Measurements from ENCODE around the gene MYH14. TPM values are rescaled to one million over a fixed set of nuclear protein-coding genes. Genes with fewer than 3 reads are reported as not detected.

Gene MYH14
- total RNA-seq (2022; extraction: Qiagen RNA extraction; ENCODE audit: low read depth) = 4.9 to 6.7 TPM (median 6.3 TPM) in 5 replicates

DNA sequence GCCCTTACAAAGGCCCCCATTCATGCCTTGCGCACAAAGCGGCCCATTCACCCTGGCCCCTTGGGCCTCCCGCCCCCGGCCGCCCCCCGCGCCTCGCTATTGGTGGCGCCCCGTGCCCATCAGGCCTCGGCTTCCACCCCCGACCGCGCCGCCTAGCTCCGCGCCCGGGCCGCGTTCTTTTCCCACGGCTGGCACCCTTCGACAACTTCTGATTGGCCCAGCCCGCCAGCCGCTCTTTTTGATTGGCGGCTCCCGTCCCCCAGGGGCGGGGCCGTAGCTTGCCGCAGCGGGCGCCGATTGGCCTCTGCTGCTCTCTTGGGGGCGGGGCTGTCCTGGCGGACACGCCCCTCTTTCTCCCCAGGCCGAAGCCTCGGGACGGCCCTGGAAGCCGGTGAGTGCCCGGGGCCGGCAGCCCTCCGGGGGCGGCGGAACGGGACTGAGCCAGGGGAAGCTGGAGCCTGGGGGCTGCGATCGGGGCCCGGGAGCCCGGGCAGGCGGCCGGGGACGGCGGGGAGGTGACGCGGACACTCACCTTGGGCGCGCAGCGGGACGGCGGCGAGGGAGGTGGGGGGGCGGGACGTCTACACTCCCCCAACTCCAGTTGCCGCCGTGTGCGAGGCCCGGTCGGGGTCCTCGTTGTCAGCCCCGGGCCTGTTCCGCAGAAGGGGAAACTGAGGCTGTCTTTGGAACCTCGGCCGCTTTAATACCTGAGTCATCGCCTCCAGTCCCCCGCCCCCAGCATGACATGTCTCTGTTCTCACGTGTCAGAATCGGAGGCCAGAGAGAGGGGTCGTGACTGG is at the start of gene MYH14:
Gene MYH14, plus strand, starts transcription at position 342 of the 800 bp plus-strand sequence. CDS start 6,744 bp downstream, outside the sequence.

DNA sequence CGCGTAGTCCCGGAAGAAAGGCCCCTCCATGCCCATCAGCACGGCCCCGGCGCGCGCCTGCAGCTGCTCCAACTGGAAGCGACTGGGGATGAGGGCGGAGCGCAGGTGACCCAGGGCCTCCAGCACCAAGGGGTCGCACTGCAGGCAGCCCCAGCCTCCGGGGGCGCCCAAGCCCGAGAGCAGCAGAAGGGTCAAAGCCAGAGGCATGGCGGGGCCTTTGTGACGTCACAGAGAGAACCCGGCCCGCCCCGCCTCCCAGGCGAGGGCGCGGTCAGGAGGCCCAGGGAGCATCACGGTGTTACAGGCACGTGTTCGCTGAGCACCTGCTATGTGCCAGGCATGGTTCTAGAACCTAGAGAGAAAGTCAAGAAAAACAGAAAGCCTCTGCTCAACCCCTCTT is 40.4 kb upstream of the MYH14 start, which contains the start of gene IZUMO2:
Gene IZUMO2, minus strand, starts transcription at position 294 of the 400 bp plus-strand sequence. Its CDS starts 87 bp downstream, at position 207.

DNA sequence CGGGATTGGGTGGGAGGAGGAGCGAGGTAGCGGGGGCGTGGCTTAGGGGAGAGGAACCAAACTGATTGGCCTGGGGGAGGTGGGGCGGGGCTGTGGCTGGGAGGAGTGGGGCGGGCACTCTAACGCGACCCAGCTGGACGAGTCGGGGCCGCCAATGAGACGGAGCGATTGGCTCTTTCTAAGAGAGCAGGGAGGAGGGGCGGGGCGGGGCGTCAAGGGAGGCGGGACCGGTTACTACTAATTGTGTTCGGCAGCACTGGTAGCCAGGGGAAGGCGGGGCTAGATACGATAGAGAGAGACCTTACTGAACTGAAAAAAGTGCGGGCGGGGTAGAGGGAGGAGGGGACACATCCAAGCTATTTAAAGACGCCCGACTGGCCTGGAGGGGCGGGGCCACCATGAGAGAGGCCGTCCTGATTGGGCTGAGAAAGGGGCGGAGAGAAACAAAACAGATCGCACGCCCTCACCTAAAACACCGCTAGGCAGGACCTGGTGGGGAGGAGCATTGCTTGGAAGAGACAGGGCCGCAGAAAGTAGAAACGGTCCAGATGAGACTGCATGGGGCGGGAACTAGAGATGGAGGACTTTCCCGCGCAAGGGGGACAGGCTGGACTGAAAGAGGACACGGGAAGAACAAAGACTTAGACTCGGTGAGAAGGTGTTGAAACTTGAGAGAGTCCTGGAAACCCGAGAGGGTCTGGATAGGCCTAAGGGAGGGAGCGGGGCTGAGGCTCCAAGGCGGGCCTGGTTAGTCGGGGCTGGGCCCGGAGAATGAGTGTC is 125.9 kb downstream of the MYH14 start, which contains the start of gene KCNC3:
Gene KCNC3, minus strand, starts transcription at position 232 of the 780 bp plus-strand sequence. CDS start 295 bp downstream, outside the sequence.

Other genes with a start within 250 kb of the MYH14 start
- gene SIGLEC11, start 242.4 kb upstream of the MYH14 start, total RNA-seq (2022; extraction: Qiagen RNA extraction; ENCODE audit: low read depth) = not detected in 5 replicates
- 41.1 to 44.2 TPM (median 43.6 TPM) in 5 replicates for gene VRK3, start 178.2 kb upstream of the MYH14 start, total RNA-seq (2022; extraction: Qiagen RNA extraction; ENCODE audit: low read depth)
- gene ZNF473, start 177.6 kb upstream of the MYH14 start, total RNA-seq (2022; extraction: Qiagen RNA extraction; ENCODE audit: low read depth) = 9.1 to 11.5 TPM (median 10.6 TPM) in 5 replicates
- not detected in 5 replicates for gene IZUMO2, start 40.3 kb upstream of the MYH14 start, total RNA-seq (2022; extraction: Qiagen RNA extraction; ENCODE audit: low read depth)
- gene KCNC3, start 125.8 kb downstream of the MYH14 start, total RNA-seq (2022; extraction: Qiagen RNA extraction; ENCODE audit: low read depth) = 1.2 to 1.8 TPM (median 1.3 TPM) in 5 replicates
- 0.71 to 1.9 TPM (median 1.5 TPM) in 5 replicates for gene NAPSA, start 162.0 kb downstream of the MYH14 start, total RNA-seq (2022; extraction: Qiagen RNA extraction; ENCODE audit: low read depth)
- 61.2 to 86.8 TPM (median 81.4 TPM) in 5 replicates for gene NR1H2, start 172.8 kb downstream of the MYH14 start, total RNA-seq (2022; extraction: Qiagen RNA extraction; ENCODE audit: low read depth)
- gene POLD1, start 180.7 kb downstream of the MYH14 start, total RNA-seq (2022; extraction: Qiagen RNA extraction; ENCODE audit: low read depth) = 54.0 to 87.6 TPM (median 79.1 TPM) in 5 replicates
- 0.18 to 0.51 TPM (median 0.33 TPM) in 5 replicates for gene SPIB, start 215.3 kb downstream of the MYH14 start, total RNA-seq (2022; extraction: Qiagen RNA extraction; ENCODE audit: low read depth)
- gene MYBPC2, start 229.3 kb downstream of the MYH14 start, total RNA-seq (2022; extraction: Qiagen RNA extraction; ENCODE audit: low read depth) = 0.03 TPM in 1 of 5 replicates, not detected in the others

Data from A549 treated with CpdA at 1 μM for 4 hours (cell line).